ENCODE measurements around the gene IL22RA1. TPM values are rescaled to one million over a fixed set of nuclear protein-coding genes. Genes with fewer than 3 reads are reported as not detected.

The IL22RA1 gene
- total and polyA plus RNA-seq, 10 of the 15 experiments (the other 5 are each of a cell fraction or from before 2014, with no cell fraction given) = not detected

DNA sequence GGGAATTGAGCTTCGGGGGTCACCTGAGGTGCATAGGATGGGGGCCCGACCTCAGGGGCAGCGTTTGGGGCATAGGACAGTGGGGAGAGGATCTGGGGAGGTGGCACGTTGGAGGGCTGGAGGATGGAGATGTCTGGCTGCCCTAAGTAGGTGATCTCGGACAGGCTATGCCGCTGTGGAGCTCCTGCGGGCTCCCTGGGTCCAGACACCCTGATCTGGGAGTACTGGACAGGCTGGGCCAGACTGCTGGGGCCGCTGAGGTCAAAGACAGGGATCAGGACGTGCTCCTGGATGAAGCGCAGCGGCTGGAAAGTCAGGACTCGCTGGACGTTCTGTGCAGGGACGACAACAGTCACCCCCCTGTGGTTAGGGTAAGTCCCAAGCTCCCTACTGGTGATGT lies 21.5 kb downstream of the IL22RA1 start:
- Histone ChIP-seq H3K9ac (ENCODE audit: control insufficient read depth, insufficient read depth, low read length) (no peak overlapping the region), H3K4me2 (ENCODE audit: control insufficient read depth, insufficient read depth) (no peak overlapping the region), H3K9me3 (replicated peaks; ENCODE audit: control insufficient read depth, insufficient read depth, low read length) (no peaks in the 10 kb centered on the region), H3K79me2 (ENCODE audit: control insufficient read depth, insufficient read depth, low read length) (no peaks in the 10 kb centered on the region), H2AFZ (ENCODE audit: control insufficient read depth, low read depth, low read length) (no peak overlapping the region), H3K4me3 (no peak overlapping the region), H3K4me1 (ENCODE audit: control insufficient read depth, insufficient read depth, low read length) (no peaks in the 10 kb centered on the region; the same call in 1 of the 2 replicates), H3K27me3 (replicated peaks in 1 of 2; ENCODE audit: control insufficient read depth in 2 of 2, insufficient read depth in 2 of 2, low read length in 1 of 2) (peaks cover 0 to 3% of the 10 kb centered on the region in 2 experiments; a peak in 2 of 4 replicates), H3K27ac (ENCODE audit: control insufficient read depth, insufficient read depth) (no peak overlapping the region), H3K36me3 (ENCODE audit: control insufficient read depth in 2 of 2, insufficient read depth in 2 of 2, low read length in 1 of 2) (no peaks in the 10 kb centered on the region), H4K20me1 (ENCODE audit: control insufficient read depth, insufficient read depth) (no peaks in the 10 kb centered on the region)
- ATAC-seq (no peak), DNase-seq (ENCODE audit: low read depth, low spot score) (no peak), FAIRE-seq (no peak)
- no TSS peak for BruUV-seq (replicated peaks)
- CTCF ChIA-PET = no interaction called here
- TF ChIP-seq RCOR1 (conservative IDR thresholded peaks at IDR 0.05; ENCODE audit: low read depth, low read length) (no peak), TAF1 (IDR thresholded peaks at IDR 0.05; ENCODE audit: borderline replicate concordance, low read depth, low read length) (no peak), STAT1 (conservative IDR thresholded peaks at IDR 0.05) (no peak), ZNF274 (IDR thresholded peaks at IDR 0.05; ENCODE audit: insufficient read depth, insufficient read length) (no peak), YY1 (IDR thresholded peaks at IDR 0.05; ENCODE audit: low read depth, low read length) (no peak), SP1 (IDR thresholded peaks at IDR 0.05; ENCODE audit: low read depth, low read length) (no peak), CHD4 (IDR thresholded peaks at IDR 0.05) (no peak)
- TF ChIP-seq, protein P1, sequence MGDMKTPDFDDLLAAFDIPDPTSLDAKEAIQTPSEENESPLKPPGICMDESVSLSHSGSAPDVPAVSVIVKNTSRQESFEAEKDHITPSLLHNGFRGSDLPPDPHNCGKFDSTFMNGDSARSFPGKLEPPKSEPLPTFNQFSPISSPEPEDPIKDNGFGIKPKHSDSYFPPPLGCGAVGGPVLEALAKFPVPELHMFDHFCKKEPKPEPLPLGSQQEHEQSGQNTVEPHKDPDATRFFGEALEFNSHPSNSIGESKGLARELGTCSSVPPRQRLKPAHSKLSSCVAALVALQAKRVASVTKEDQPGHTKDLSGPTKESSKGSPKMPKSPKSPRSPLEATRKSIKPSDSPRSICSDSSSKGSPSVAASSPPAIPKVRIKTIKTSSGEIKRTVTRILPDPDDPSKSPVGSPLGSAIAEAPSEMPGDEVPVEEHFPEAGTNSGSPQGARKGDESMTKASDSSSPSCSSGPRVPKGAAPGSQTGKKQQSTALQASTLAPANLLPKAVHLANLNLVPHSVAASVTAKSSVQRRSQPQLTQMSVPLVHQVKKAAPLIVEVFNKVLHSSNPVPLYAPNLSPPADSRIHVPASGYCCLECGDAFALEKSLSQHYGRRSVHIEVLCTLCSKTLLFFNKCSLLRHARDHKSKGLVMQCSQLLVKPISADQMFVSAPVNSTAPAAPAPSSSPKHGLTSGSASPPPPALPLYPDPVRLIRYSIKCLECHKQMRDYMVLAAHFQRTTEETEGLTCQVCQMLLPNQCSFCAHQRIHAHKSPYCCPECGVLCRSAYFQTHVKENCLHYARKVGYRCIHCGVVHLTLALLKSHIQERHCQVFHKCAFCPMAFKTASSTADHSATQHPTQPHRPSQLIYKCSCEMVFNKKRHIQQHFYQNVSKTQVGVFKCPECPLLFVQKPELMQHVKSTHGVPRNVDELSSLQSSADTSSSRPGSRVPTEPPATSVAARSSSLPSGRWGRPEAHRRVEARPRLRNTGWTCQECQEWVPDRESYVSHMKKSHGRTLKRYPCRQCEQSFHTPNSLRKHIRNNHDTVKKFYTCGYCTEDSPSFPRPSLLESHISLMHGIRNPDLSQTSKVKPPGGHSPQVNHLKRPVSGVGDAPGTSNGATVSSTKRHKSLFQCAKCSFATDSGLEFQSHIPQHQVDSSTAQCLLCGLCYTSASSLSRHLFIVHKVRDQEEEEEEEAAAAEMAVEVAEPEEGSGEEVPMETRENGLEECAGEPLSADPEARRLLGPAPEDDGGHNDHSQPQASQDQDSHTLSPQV (IDR thresholded peaks at IDR 0.05) = no peak
- TF ChIP-seq, protein P2, sequence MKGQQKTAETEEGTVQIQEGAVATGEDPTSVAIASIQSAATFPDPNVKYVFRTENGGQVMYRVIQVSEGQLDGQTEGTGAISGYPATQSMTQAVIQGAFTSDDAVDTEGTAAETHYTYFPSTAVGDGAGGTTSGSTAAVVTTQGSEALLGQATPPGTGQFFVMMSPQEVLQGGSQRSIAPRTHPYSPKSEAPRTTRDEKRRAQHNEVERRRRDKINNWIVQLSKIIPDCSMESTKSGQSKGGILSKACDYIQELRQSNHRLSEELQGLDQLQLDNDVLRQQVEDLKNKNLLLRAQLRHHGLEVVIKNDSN (IDR thresholded peaks at IDR 0.05; ENCODE audit: borderline replicate concordance, extremely low read length, insufficient read depth, low read depth, low read length) = no peak
- TF ChIP-seq, protein P3, sequence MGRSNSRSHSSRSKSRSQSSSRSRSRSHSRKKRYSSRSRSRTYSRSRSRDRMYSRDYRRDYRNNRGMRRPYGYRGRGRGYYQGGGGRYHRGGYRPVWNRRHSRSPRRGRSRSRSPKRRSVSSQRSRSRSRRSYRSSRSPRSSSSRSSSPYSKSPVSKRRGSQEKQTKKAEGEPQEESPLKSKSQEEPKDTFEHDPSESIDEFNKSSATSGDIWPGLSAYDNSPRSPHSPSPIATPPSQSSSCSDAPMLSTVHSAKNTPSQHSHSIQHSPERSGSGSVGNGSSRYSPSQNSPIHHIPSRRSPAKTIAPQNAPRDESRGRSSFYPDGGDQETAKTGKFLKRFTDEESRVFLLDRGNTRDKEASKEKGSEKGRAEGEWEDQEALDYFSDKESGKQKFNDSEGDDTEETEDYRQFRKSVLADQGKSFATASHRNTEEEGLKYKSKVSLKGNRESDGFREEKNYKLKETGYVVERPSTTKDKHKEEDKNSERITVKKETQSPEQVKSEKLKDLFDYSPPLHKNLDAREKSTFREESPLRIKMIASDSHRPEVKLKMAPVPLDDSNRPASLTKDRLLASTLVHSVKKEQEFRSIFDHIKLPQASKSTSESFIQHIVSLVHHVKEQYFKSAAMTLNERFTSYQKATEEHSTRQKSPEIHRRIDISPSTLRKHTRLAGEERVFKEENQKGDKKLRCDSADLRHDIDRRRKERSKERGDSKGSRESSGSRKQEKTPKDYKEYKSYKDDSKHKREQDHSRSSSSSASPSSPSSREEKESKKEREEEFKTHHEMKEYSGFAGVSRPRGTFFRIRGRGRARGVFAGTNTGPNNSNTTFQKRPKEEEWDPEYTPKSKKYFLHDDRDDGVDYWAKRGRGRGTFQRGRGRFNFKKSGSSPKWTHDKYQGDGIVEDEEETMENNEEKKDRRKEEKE (IDR thresholded peaks at IDR 0.05) = no peak
- POLR2A ChIA-PET = no interaction called here
- in situ Hi-C loops (cut with MboI) (no loop called here), intact Hi-C loops (cut with micrococcal nuclease; ENCODE audit: unreplicated experiment) (no loop called here)
- WGBS (ENCODE audit: insufficient coverage, insufficient replicate concordance, low lambda C conversion rate, missing lambda C conversion rate) = 14% methylated on average over 14 of the region's 14 CpGs
- RAD21 ChIA-PET (ENCODE audit: unreplicated experiment) = interaction anchor here (1.2 kb wide), 1 partner anchor 50 kb away, joined by 3 read pairs; no protein-coding TSS in a partner anchor
- SMC1A ChIA-PET (ENCODE audit: uncharacterized antibody, unreplicated experiment) = no interaction called here
